ENCODE data around the gene PMS2.
"Not testable (repeated sequence)": the region's sequence is repeated elsewhere in the genome, so short reads cannot be mapped to it uniquely, and the experiment has no call there.

Gene PMS2

GRCh38 chr7:6008668-6009611, at the start of gene PMS2, which contains the start of gene AIMP2:
Gene PMS2, minus strand, starts transcription at chr7:6009049. Its CDS starts 30 bp downstream, at chr7:6009019.
Gene AIMP2, plus strand, starts transcription at chr7:6009272. Its CDS starts 92 bp downstream, at chr7:6009364.
- peak; percentile 96 for FAIRE-seq
- DNase-seq (ENCODE audit: extremely low spot score, insufficient read length, low read depth): peak; percentile 86

- DNase-seq (ENCODE audit: extremely low spot score, insufficient read length, low read depth) (no peak), FAIRE-seq (peak; percentile 29)
Observed at GRCh38 chr7:6057316-6058129, 48.7 kb upstream of the PMS2 start.

GRCh38 chr7:6056616-6057015, 47.8 kb upstream of the PMS2 start:
- DNase-seq (ENCODE audit: extremely low spot score, insufficient read length, low read depth) (no peak), FAIRE-seq (no peak)

- not testable (repeated sequence) for FAIRE-seq; DNase-seq (ENCODE audit: extremely low spot score, insufficient read length, low read depth)
Observed at GRCh38 chr7:6051185-6051584, 42.3 kb upstream of the PMS2 start.

- no peak for FAIRE-seq
- DNase-seq (ENCODE audit: extremely low spot score, insufficient read length, low read depth): no peak
Observed at GRCh38 chr7:6049780-6050179, 40.9 kb upstream of the PMS2 start.

- FAIRE-seq (no peak), DNase-seq (ENCODE audit: extremely low spot score, insufficient read length, low read depth) (no peak)
Observed at GRCh38 chr7:6035686-6036085, 26.8 kb upstream of the PMS2 start.

- DNase-seq (ENCODE audit: extremely low spot score, insufficient read length, low read depth) (no peak), FAIRE-seq (no peak)
Observed at GRCh38 chr7:6035165-6035564, 26.3 kb upstream of the PMS2 start.

GRCh38 chr7:6032641-6033040, 23.8 kb upstream of the PMS2 start:
- no peak for DNase-seq (ENCODE audit: extremely low spot score, insufficient read length, low read depth)
- no peak for FAIRE-seq

GRCh38 chr7:6032167-6032566, 23.3 kb upstream of the PMS2 start:
- DNase-seq (ENCODE audit: extremely low spot score, insufficient read length, low read depth) (no peak), FAIRE-seq (no peak)

- FAIRE-seq: no peak
- no peak for DNase-seq (ENCODE audit: extremely low spot score, insufficient read length, low read depth)
Observed at GRCh38 chr7:6031567-6031966, 22.7 kb upstream of the PMS2 start.

GRCh38 chr7:6030988-6031387, 22.1 kb upstream of the PMS2 start, which contains the start of gene ANKRD61:
Gene ANKRD61, plus strand, starts transcription at chr7:6031376. Its CDS starts 0 bp downstream, at chr7:6031376.
- FAIRE-seq (no peak), DNase-seq (ENCODE audit: extremely low spot score, insufficient read length, low read depth) (no peak)

- FAIRE-seq: no peak
- DNase-seq (ENCODE audit: extremely low spot score, insufficient read length, low read depth): no peak
Observed at GRCh38 chr7:6028563-6028962, 19.7 kb upstream of the PMS2 start.

GRCh38 chr7:6027806-6028365, 19.0 kb upstream of the PMS2 start:
- FAIRE-seq: no peak

GRCh38 chr7:6026820-6027311, 18.0 kb upstream of the PMS2 start:
- FAIRE-seq (no peak), DNase-seq (ENCODE audit: extremely low spot score, insufficient read length, low read depth) (no peak)

More at GRCh38 chr7:6027806-6028365, 19.0 kb upstream of the PMS2 start:
- no peak for DNase-seq (ENCODE audit: extremely low spot score, insufficient read length, low read depth)

- DNase-seq (ENCODE audit: extremely low spot score, insufficient read length, low read depth) (peak; percentile 42), FAIRE-seq (peak; percentile 72)
Observed at GRCh38 chr7:6026011-6026819, 17.4 kb upstream of the PMS2 start.

GRCh38 chr7:6023974-6024435, 15.2 kb upstream of the PMS2 start:
- no peak for DNase-seq (ENCODE audit: extremely low spot score, insufficient read length, low read depth)
- no peak for FAIRE-seq

- DNase-seq (ENCODE audit: extremely low spot score, insufficient read length, low read depth) (no peak), FAIRE-seq (no peak)
Observed at GRCh38 chr7:6022707-6023106, 13.9 kb upstream of the PMS2 start.

GRCh38 chr7:6020371-6021286, 11.8 kb upstream of the PMS2 start:
- FAIRE-seq: no peak
- DNase-seq (ENCODE audit: extremely low spot score, insufficient read length, low read depth): no peak

Data from GM18507 (cell line).